HG03045 (cell line): ENCODE results near the gene DPF1.

Experiments used
- ATAC-seq: cut with Tn5 transposase; IDR thresholded peaks from one replicate; pipeline ENCODE4 v1.9.1; 2021; ENCODE audit warnings: mild to moderate bottlenecking, moderate library complexity; ENCODE audit not compliant: unreplicated experiment

The DPF1 gene

DNA sequence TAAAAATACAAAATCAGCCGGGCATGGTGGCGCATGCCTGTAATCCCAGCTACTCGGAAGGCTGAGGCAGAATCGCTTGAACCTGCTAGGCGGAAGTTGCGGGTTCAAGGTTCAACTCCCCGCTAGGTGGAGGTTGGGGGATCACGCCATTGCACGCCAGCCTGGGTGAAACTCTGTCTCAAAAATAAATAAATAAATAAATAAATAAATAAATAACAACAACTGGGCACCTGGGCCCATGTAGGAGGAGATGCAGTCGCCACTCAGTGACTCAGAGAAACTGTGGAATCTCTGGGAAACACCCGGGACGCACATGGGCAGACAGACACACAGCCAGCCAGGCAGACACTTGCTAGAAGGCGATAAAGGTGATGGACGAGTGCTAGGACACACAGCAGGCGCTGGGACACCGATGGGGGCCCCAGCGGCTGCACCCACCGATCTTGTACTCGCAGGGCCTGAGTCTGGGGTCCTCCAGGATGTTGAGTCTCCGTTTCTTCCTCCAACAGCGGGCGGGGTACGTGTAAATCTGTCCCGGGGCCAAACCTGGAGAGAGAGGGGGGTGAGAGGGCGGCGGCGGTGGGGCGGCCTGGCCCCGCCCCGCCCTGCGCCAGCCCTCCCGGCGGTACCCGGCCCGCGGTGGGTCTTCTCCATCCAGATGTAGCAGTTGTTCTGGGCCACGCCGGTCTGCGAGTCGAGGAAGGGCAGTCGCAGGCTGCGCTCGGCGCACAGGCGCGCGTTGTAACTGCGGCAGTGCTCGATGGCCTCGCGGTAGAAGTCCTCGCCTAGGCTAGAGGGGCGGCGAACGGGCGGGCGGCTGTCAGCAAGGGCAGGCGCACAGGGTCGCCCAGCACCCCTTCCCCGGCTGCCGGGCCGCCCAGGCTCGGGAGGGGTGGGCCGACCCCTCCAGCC is 1.8 kb downstream of the DPF1 start:
- no peak for ATAC-seq

DNA sequence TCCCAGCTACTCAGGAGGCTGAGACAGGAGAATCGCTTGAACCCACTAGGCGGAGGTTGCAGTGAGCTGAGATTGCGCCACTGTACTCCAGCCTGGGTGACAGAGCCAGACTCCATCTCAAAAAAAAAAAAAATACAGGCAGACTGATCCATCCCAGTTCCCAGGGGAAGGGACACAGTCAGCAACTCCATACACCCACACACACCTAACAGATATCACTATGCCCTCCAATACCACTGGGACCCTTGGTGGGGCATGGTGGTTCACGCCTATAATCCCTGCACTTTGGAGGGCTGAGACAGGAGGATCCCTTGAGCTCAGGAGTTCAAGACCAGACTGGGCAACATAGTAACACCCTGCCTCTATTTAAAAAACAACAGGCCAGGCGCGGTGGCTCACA is 2.6 kb downstream of the DPF1 start:
- ATAC-seq = no peak

DNA sequence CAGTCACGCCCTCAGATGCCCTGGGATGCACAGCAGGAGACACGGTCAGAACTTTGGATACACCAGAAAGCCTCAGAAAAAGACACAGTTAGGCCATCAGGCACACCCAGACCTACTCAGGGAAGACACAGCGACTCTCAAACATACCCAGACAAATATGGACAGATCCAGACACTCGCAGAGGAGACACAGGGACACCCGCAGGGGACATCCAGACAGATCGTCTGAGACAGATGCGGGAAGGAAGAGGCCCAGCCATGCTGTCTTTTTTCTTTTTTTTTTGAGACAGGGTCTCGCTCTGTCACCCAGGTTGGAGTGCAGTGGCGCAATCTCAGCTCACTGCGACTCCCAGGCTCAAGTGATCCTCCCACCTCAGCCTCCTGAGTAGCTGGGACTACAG is 4.8 kb downstream of the DPF1 start:
- ATAC-seq = no peak

DNA sequence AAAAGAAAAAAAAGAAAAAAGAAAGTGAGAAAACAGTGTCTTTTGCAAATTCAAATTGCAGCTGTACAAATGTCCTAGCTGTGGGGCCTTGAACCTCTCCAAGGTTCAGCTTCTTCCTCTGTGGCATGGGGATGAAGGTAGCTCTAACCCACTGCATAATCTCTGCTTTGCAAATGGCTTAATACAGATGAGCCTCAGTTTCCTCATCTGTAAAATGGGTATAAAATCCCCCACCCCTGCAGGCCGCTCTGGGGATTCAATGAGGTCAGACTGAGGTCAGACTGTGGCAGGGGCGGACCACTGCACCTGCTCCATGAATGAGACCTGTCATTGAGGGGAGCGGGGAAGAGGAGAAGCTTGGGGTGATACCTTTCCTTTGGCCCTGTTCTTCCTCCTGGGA is 5.8 kb downstream of the DPF1 start:
- ATAC-seq = no peak

DNA sequence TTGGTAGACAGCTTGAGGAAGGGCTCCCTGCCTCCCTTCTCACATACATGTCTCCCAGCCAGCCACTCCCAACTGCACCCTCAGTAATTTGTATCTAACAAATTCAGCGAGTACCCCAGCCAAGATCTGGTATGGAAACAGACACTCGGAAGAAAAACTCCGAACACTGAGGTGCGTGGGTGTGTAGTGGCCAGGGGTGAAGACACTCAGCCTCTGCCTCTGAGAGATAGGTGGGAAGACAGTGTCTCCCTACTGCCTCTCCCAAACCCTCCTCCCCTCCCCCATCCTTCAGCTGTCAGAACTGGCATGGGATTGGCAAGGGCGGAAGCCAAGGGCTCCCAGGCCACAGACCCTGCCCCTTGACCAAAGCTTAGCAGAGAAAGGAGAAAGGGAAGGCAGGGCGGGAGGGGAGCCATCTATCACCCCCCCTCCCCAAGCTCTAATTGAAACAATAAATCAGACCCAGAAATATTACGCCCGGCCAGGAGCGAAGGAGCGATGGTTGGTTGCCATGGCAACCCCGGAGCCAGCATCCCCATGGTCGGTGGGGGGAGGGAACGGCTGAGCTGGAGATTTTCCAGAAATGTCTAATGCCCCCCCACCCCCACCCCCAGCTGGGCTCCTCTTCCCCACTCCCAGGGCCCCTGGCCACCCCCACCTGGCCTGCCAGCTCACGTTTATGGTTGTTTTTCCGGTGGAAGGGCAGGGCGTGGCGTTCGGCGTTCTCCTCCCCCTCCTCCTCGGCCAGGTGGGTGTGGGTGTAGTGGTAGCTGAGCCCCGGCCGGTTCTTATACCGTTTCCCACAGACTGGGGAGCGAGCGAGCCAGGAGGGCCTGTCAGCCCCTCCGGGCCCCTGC is 7.0 kb downstream of the DPF1 start:
- no peak for ATAC-seq

DNA sequence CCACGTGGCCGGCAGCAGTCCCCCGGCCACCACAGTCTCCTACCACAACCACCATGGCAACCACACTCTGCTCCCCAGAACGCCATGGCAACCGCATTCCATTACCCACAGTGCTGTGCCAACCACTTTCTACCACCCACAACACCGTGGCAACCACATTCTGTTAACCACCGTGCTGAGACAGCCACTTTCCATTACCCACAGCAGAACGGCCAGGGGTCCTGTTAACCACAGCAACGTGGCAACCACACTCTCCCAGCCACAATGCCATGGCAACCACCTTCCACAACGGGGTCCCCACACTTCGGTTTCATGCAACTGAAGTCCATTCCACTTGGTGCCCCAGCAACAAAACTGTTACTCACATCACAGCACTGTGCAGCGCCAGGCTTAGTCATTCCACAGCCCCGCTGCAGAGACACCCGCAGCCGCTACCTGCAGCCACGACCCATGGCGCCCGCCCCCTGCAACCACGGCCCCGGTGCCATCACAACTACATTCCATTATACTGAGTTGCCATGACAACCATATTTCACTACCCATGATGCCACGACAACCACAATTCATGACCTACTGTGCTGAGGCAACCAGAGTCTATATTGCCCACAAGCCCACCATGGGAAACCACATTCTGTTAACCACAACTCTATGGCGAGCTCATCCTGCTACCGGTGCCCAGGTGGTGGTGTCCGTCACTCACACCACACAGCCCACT is 10.0 kb downstream of the DPF1 start:
- no peak for ATAC-seq

DNA sequence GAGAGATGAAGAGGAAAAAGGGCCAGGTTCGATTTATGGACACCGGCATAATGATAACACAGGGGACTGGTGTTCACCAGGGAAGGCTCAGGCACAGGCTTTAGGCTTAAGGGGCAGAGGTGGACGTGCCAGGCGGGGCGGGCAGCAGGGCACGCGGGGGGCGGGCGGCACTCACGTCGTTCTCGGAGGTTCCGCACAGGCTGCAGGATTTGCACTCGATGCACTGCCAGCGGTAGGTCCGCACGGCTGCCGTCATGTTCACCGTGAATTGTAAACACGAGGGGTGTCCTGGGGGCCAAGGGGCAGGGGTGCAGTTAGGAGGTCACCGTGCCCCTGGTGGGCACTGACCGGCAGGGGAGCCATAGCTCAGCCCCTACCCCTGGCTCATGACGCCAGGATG is 10.6 kb downstream of the DPF1 start:
- ATAC-seq = no peak

DNA sequence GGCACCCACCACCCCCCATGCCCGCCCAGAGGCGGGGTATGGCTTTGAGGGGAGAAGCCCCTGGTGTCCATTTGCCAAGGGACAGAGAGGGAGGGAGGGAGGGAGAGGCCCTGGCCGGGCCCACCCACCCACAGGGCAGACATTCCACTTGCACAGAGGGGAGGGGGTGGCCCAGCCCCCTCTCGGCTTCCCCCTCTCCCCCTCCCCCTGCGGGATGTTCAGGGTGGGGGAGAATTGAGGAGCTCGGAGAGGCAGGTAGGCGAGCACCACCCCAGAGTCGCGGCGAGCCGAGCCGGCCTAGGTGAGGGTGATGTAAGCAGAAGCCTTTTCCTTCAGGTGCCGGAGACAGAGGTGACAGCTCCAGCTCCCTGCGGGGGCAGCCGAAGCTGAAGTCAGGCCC is 12.3 kb downstream of the DPF1 start:
- no peak for ATAC-seq

DNA sequence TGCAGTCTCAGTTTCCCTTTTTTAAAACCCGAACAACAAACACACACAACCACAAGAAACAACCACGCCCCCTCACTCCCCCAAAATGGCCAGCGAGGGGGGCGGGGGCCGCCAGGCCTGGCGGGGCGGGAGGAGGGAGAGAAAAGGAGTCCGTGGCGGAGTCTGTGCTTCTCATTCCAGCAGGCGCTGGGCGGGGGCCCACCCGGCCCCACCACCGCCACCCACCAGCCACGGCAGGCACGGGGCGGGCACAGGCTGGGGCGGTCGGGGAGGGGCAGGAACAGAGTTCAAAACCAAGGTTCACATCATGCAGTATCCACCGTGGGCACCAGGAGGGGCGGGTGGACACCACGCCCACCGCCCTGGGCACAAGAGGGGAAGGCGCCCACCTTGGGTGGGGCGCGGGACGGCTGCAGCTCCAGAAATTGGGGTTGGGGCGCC is 12.9 kb downstream of the DPF1 start:
- ATAC-seq = no peak

DNA sequence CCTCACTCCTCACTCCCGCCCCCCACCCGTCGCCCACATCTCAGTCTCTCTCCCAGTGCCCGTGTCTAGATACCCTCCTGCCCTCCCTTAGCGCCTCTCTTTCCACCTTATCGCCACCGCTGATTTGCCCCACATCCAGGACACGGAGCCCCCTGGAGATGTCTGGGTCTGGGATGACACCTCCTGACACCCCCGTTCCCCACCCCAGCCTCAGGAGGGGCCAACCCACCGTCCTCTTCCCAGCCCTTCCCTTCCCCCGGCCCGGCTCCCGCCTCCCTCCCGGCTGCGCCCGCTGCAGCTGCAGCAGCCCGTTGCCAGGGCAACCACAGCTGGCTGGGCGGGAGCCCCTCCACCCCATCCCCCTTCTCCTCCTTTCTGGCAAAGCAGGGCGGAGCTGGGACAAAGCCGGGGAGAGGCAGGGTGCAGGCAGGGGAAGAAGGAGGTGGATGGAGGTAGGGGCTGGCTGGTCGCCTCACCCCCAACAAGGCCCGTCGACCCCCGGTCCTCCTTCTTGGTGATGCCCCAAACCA is 13.5 kb downstream of the DPF1 start:
- ATAC-seq = no peak

DNA sequence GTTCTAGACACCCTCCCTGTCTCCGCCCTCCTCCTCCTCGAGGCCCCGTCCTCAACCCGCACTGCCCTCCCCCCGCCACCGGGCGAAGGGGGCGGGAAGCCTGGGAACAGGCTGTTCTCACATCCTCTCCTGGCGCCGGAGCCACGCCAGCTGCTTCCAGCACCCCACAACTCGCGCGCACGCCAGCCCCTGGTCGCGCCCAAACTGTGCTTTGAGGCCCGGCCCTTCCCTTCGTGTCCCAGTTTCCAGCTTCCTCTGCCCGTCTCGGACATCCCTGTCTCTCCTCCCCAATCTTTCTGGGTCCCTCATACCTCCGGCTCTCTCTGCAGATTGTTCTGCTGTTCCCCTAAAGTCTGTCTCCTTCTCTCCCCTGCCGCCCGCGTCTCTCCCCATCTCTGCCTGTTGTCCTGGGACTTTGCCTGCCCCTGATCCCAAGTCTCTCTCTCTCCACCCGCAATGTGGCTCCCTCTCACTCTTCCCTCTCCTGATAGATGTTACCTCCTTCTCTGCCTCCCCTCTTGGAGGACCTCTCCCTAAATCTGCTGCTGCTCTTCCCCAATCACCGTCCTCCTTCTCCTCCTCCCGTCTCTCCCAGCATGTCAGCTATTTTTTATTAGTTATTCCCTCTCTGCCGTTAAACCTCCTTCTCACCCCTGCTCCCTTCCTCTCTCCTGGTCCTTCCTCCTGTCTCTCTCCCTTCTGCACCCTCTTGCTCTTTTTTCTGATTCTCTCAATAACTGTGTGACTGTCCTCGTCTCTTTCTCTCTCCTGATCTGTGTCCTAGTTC is 14.2 kb downstream of the DPF1 start:
- no peak for ATAC-seq

DNA sequence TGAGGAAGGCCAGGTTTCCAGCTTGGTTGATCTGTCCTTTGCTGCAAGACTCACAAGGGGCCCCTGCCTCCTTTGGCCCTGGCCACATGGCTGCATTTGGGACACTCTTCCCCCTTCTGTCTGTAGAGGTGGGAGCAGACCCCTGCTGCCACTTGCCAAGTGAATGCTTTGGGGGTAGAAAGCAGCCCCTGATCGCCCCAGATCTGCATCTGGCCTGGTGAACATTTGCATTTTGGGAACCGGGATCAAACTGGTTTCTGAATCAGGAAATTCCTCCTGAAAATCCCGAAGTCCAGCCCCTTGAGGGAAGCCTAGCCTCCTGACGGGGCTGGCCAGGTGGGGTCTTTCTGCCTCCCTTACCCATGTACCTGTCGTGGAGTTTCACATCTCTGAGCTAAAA is 14.9 kb downstream of the DPF1 start:
- ATAC-seq = no peak

DNA sequence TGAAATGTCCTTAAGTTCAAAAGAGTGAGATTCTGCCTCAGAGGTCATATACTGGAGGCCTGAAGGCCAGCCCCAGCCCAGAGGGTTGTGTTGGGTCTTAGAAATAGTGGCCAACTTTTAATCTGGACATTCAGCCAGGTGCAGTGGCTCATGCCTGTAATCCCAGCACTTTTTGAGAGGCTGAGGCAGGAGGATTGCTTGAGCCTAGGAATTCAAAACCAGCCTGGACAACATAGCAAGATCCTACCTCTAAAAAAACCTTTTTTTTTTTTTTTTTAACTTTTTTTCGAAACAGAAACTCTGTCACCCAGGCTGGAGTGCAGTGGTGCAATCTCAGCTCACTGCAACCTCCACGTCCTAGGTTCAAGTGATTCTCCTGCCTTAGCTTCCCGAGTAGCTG is 15.5 kb downstream of the DPF1 start:
- no peak for ATAC-seq

DNA sequence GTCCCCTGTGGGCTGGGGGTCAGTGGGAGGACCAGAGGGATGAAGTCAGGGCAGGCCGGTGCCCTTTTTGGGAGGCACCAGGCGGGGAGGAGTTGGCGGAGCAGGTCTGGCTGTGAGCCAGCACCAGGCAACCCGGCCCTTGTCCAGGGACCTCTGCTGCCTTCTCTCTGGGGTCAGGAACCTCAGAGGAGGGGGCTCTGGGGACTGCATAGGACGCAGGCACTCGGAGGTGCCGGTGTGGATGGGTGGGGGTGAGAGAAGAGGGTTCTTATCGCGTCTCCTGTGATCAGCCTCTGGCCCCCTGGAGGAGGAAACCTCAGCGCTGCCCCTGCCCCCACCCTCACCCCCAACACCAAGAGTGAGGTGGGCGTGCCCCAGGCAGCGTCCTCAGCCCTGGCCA is 16.5 kb downstream of the DPF1 start:
- no peak for ATAC-seq

DNA sequence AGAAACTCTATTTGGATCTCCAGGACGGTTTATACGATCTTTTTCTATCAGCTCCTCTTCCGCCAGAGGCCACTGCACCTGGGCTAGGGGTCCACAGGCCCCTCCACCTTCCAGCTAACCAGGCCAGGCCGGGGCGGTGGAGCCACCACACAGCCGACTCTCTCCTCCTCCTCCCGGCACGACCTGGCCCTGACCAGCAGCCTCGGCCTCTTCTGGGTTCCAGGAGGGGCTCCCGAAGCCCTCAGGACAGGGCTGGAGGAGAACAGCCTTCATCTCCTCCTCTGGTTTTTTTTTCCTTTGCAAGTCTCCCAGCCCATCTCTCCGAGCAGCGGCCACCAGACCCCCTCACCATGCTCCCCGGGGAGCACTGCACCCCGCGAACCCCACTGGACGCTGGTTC is 17.1 kb downstream of the DPF1 start:
- ATAC-seq = no peak

DNA sequence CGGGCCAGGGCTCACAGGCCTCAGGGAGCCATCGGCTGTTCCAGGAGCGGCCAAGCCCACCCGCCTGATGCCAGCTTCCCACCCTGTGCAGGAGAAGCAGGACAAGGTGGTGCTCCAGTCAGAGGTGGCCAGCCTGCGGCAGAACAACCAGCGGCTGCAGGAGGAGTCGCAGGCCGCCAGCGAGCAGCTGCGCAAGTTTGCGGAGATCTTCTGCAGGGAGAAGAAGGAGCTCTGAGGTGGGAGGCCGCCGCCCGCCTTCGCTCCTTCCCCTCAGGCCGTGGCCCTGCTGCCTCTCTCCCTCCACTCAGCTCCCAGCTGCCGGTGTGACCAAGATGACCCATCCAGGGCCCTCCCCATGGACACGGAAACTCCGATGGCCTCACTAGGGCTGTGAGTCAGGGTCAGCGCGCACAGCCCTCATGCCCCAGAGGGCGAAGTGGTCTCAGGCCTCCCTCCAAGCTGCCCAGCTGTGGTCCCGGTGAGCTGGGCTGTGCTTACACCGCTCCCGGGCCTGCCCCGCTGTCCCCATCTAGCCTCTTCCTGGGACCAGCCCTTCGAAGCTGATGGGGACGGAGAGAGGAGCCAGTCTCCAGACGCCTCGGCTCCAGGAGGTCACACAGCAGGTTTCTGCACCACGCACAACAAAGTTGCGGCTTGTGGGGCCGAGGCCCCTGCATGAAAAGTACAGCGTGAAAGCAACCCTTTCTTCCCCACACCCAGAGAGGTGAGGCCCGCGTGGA is 17.8 kb downstream of the DPF1 start:
- no peak for ATAC-seq

DNA sequence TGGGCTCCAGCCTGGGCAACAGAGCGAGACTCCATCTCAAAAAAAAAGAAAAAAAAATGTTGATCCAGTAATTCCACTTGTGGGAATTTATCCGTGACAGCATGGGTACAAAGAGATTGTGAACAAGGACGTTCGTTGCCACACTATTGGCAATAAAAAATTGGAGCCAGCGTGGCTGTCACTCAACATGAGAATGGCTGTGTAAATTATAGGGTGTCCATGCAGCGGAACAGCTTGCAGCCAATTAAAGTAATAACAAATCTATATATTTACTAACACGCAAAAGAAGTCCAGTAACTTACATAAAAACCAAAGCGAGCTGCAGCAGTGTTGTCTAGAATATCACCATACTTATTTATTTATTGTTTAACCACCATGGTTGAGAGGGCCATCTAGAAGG is 19.3 kb downstream of the DPF1 start:
- ATAC-seq = no peak

DNA sequence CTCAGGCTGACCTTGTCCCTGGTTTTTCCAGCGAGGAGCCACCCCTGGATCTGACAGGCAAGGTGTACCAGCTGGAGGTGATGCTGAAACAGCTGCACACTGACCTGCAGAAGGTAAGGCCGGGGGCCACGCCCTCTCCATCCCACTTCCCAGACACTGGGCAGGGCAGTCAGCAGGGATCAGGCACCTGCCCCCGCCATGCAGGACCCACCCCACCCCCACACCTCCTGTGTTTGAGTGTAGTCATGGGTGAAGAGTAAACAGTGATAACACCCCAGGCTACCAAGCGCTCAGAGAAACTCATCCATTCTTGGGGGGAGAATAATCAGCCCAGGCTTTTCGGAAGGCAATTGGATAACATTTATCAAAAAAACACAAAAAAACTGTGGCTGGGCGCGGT is 19.9 kb downstream of the DPF1 start:
- ATAC-seq = no peak

DNA sequence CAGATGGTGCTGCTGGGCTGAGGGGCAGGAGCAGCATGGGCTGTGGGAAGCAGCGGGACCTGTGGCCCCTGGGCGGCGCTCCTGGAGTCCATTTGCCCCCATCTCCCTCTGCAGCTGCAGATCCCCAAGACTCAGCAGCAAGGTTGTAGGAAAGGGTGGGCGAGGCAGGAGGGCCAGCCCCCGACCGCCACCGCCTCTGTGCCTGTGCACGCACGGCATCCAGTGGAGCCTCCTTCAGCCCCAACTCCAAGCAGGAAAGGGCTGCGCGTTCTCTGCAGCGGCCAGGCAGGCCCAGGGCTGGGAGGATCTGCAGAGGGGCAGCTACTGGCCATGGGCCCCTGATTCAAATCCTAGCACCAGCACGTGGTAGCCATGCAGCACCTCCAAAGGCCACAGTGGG is 20.8 kb downstream of the DPF1 start:
- no peak for ATAC-seq

DNA sequence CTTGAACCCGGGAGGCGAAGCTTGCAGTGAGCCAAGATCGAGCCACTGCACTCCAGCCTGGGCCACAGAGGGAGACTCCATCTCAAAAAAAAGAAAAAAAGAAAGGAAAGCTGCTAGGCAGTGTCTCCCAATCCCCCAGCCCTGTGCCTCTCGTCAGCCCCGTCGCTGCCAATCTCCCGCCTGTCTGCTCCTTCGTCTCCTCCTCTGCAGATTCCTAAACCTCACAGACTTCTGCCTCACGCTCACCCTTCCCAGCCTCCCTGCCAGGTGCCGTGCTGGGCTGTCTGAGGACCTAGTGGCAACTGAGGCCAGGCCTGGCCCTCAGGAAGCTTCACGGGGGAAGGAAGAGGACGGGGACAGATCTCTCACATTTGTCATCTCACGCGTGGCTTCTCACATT is 21.5 kb downstream of the DPF1 start:
- ATAC-seq = no peak
